GM18507 (cell line): ENCODE measurements around the gene LARP7.
"Not testable (repeated sequence)": the region's sequence is repeated elsewhere in the genome, so short reads cannot be mapped to it uniquely, and the experiment has no call there.

Source experiments
- DNase-seq: peaks from one replicate; pipeline ENCODE4 v3.0.0; 2011; ENCODE audit warnings: low read depth; ENCODE audit not compliant: insufficient read length; ENCODE audit errors: extremely low spot score
- FAIRE-seq: peaks from 2 replicates; lab custom pipeline; 2011; peaks lifted over from hg19 to GRCh38; lab: Jason Lieb, UNC

The LARP7 gene

DNA sequence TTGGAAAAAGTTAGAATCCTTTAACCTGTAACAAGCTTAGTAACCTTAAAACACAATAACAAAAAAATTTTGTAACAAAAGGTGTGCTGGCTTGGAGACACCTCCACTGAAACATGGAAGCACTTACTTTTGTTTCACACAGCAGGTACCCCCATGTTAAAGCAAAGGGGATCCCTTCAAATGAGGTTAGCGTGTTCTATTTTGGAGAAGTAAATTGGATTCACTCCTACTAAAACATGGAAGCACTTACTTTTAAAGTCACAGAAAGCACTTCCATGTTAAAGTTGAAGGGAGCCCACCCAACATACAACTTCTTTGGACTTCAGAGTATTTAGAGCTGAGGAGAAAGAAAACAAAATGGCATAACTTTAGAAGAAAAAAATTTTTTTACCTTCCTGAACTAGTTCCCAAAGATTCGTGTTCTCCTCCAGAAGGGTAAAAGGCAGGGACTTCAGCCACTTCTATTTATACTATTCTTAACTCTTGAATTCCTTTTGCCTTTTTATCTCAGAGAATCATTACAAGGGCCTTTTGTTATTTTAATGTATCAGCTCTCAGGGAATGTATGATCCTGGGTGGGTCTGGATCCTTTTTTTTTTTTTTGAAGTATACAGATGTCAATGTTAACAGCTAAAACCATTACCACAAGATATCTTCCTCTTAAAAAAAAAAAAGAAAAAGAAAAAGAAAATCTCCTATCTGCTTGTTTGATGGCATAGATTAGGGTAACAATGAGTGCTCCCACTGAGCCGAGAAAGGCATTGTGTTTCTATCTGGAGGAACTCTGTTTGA is 11.5 kb downstream of the LARP7 start:
- DNase-seq: no peak
- FAIRE-seq: no peak

DNA sequence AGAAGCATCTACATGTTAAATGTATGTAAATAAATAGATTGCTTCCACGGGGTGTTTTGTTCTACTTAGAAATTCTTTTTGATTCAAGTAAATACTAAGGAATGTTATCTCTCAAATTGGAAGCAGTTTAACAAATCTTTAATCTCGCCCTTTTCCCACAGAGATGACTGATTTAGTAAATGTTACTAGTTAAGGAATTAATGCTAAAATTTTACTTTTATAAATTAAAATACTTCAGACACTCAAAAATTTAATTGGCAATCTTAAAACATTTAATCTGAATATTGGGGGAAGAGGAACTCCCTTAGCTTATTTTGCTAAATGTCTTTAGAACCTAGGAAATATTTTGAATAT is 12.1 kb downstream of the LARP7 start:
- no peak for DNase-seq
- no peak for FAIRE-seq

DNA sequence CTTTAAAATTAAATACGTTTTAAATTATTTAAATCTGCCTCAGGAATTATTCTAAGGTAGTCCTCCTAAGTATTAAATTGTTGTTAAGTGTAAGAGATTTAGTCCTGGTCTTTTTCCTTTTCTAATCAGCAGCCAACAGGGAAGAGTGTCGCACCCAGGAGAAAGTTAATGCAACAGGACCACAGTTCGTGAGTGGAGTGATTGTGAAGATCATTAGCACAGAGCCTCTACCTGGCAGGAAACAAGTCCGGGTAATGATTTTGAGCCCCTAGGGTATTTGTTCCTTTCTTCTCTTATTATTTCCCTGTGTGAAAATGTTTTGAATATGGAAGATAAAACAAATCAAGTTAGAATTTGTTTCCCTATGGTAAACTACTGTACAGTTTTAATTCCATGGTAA is 13.4 kb downstream of the LARP7 start:
- DNase-seq (no peak), FAIRE-seq (no peak)

DNA sequence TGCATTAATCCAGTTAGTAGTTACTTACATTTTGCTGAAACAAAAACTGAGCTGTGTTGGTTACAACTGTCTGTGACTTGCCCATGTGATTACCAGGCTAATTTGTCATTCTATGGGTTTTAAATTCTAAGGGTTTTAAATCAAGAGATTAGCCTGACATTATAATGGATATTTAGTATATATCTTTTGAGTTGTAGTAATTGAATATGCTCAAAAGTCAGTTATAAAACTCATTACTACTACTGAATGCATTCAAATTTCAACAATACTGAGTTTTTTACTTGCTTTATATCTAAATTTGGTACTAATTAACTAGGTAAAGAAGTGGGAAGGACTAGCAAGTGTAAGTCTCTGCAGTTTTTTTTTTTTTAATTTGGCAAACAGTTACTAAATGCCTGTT is 14.7 kb downstream of the LARP7 start:
- FAIRE-seq: no peak

DNA sequence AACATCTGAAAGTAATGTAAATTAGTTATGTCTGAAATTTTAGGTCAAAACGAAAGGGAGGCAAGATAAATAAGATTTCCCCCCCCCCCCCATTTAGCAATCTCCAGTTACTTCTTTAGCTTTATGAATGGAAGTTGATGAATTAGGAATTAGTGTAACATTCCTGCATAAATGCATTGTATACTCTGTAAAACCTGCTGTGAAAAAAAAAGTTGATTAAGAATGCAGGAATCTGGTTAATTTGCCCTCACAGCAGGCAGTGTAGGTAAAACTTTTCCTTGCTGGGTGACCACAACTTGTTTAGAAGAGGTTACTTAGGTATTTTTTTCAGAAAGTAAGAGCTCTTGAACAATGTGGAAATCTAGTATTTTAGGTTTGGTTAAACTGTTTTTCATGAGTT is 15.3 kb downstream of the LARP7 start:
- no peak for DNase-seq

More for the DNA sequence above, 14.7 kb downstream of the LARP7 start:
- no peak for DNase-seq

DNA sequence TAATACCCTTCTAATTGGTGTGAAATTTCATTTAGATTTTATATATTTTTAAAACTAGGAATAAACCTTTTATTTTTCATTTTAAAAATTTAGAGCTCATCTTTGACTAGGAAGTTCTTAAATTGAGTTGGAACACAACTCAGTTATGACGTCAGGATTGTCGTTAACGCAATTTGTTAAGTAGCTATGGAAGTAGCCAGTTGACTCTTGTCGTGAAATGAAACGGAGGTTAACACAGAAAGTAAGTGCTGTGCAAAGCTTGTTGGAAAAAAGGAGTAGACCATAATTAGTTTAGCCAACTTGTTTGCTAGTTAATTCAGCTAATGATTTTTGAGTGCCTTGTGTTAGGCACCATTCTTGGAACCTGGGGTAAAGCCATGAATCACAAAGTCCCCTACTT is 18.3 kb downstream of the LARP7 start:
- no peak for DNase-seq
- no peak for FAIRE-seq

More for the DNA sequence above, 15.3 kb downstream of the LARP7 start:
- no peak for FAIRE-seq

DNA sequence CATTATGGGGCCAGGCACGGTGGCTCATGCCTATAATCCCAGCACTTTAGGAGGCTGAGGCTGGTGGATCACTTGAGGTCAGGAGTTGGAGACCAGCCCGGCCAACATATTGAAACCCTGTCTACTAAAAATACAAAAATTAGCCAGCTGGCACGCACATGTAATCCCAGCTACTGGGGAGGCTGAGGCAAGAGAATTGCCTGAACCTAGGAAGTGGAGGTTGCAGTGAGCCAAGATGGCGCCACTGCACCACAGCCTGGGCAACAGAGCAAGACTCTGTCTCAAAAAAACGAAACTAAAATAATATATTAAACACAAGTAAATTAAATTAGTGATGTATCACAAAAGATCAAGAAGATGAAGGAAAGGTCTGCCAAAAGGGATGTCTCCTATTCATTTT is 19.2 kb downstream of the LARP7 start:
- DNase-seq, FAIRE-seq: not testable (repeated sequence)

DNA sequence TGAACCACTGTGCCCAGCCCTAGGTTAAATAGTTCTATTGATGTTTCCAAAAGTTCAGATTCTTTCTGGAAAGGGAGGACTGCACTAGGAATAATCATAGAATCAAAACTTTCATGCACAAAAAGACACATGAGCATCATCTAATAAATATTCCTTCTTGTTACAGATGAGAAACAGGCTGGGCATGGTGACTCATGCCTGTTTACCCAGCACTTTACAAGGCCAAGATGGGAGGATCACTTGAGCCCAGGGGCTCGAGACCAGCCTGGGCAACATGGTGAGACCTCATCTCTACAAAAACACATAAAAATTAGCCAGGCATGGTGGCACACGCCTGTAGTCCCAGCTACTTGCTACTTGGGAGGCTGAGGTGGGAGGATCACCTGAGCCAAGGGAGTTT is 27.7 kb downstream of the LARP7 start:
- DNase-seq (no peak), FAIRE-seq (no peak)

DNA sequence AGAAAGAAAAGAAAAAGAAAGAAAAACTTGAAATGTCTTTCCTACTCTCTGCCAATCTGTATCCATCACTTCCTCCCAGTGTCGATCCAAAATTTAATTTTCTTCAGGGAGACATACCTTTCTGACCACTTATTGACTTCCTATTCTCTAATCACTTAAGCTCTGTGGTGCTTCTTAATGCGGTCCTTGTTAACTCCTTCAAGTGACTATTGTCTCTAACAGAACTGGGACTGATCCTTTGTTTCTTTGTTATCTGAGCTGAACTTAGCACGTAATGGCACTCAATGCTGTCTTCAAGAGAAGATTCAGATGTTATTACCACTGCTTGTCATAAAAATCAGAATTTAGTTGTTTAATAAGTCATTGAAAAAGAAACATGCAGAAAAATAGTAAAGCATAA is 31.2 kb downstream of the LARP7 start:
- DNase-seq: no peak
- no peak for FAIRE-seq

DNA sequence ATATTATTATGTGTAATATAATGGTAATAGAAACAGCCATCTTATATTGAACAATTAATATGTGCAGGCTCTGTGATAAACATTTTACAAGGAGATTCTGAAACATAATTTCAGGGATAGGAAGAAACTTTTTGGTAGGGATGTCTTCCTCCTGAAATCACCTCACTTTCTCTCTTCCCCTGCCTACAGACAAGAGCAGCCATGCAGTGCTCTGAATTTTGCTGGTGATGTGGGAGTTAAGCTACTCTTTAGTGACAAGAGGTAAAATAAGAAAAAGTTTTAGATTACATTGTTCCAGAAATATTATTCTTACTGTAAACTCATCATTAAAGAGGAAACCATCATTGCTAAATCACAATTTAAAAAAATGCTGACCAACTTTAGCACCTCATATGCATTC is 36.1 kb downstream of the LARP7 start:
- FAIRE-seq: no peak
- DNase-seq: no peak

DNA sequence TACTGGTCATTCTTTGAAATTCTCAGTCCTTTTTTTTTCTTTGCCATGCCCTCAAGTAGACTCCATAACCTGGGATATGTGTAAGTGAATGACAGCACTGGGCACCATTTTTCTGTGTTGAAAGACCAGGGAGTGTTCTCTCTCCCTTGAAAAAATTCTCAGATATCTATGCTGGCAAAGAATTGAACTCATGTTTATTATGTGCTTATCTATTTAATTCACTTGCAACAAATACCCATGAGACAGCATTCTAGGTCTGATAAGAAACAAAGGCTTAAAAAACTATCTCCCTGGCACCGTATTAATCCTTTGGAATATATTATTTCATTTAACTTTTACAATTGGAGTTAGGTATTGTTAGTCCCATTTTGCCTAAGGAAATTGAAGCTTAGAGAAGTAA is 36.7 kb downstream of the LARP7 start:
- DNase-seq (no peak), FAIRE-seq (no peak)

DNA sequence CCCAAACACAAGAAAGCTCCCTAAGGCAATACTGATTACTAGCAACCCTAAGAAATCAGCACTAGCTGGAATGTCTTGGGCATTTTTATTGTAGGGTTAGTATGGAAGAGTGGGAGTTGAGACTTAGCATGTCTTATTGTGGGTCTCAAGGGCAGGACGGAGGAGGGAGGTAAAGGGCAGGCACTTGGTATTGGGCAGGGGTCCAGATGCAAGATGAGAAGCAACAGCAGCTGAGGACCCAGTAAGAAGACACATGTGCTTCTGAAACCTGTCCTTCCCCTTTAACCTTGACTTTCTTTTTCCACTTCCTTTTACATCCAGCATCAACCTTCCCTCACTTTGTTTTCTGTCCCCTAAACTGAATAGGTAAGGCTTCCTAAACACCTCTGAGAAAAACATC is 37.4 kb downstream of the LARP7 start:
- FAIRE-seq (no peak), DNase-seq (no peak)

DNA sequence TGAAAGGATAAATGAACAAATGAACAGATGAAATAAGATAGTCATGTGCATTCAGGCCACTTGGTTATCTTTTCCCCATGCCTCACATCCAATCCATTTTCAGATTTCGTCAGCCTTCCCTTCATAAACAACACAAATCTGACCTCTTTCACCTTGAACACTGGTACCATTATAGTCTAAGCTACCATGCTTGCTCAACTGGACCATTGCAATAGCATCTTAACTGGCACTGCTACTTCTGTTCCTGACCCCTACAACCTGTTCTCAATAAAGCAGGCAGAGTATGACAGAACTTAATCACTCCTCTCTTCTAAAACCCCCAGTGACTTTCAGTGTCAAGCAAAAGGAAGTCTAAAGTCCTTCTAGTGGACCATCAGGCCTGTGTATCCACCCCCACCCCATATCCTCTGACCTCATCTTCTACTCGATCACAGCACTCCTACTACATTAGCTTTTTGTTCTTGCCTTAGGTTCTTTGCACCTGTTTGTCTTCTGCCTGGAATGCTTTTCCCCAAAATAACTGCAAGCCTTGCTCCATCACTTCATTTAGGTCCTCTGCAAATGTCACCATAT is 40.7 kb downstream of the LARP7 start:
- FAIRE-seq: no peak
- no peak for DNase-seq

DNA sequence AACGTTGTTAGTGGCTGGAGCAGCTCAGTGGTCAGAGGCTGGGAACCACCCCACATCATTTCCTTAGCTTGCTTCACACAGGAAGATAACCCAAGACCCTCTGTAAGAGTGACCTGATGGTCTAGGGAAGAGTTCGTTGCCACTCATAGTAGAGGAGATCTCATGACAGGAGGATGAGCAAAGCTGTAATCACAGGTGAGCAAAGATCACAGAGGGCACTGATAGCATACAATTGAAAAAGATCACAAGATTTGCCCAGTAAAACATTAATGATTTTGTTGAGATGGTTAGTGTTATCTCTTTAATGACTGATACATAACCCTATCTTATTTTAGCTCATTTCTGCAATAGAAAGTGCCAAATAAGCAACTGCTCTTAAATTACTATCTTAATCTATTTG is 44.1 kb downstream of the LARP7 start:
- no peak for FAIRE-seq
- no peak for DNase-seq

DNA sequence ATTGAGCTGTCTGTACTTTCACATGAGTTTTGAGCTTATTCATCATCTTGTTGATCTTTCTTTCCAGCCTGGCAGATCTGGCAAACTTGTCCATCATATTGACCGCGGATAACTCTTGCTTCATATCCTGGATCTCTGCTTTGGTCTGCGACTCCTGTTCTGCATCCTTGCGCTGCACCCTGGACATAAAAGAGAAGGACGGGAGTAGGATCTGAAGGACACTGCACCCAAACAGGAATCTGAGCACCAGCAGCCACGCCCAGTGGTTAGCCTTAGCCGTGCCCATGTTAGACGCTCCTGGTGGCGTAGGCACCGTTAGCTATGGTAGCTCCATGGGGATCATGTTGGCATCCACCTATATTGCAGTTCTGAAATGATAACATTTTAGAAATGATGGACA is 56.6 kb downstream of the LARP7 start:
- DNase-seq (no peak), FAIRE-seq (no peak)

DNA sequence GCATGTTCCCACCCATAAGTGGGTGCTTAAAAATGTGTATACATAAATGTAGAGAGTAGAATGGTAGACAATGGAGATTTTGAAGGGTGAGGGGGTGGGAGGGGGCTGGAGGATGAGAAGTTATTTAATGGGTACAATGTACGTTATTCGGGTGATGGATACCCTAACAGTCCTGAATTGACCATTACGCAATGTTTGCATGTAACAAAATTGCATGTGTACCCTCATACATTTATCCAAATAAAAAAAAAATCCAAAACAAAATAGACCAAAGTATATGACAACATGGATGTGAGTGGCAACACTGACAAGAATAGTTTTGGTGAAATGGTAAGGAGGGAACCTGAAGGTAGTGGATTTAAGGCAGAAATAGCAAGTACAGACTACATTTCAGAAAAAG is 63.7 kb downstream of the LARP7 start:
- FAIRE-seq (no peak), DNase-seq (no peak)

DNA sequence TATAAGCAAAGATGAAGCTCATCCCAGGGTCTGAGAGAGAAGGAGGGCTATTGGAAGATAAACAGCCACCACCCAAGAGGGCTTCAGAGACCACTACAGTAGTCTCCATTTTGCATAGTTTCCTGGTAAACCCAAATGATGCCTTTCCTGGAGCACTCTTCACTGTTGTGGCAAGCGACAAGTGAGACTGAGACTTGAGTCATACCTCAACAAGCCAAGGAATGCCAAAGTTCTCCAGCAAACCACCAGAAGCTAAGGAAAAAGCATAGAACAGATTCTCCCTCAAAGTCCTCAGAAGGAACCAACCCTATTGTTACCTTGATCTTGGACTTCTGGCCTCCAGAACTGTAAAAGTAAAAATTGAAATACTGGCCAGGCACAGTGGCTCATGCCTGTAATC is 65.9 kb downstream of the LARP7 start:
- no peak for DNase-seq
- FAIRE-seq: no peak

DNA sequence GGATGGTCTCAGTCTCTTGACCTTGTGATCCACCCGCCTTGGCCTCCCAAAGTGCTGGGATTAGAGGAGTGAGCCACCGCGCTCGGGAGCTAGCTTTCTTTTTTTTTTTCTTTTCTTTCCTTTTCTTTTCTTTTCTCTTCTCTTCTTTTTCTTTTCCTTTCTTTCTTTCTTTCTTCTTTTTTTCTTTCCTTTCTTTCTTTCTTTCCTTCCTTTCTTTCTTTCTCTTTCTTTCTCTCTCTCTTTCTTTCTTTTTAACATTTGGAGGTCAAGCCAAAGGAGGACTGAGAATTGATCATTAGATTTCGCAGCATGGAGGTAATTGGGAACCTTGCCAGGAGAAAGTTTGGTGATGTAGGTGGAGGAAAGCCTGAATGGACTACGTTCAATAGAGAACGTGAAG is 67.4 kb downstream of the LARP7 start:
- FAIRE-seq (no peak), DNase-seq (no peak)

DNA sequence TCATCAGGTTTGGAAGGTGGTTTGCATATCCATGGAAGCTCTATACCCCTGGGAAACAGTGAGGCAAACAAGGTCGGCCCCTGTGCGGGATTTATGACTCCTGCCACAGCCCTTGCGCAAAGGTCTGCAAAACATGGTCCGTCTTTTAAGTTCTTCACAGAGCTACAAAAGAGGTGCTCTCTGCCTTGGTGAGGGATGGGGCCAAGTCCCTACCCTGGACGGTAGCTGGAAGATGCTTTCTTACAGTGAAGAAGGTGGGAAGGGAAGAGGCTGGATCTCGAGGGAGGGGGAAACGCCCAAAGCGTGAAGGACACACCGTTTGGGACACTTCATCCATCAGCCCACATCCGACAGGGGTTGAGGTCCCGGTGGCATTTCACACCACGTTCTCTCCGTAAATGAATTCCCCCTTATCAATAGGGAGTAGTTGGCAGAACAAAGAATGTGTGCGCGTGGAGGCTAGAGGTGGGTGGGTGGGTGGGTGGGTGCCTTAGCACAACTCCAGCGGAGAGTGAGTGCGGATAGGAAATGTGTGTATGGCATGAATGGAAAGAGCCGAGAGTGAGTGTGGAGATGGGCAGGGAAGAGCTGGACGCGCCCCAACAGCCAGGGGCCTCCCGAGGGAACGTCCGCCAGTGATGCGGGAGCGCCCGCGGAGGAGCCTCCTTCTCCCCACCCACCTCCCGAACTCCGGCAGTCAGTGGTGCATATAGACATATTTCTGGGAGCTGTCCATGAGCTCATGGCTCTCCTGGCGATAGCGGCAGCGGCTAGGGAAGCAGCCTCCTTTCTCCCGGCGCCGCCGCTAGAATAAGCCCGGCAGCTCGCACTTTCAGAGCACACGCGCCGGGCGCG is 68.3 kb downstream of the LARP7 start:
- DNase-seq (no peak), FAIRE-seq (no peak)

DNA sequence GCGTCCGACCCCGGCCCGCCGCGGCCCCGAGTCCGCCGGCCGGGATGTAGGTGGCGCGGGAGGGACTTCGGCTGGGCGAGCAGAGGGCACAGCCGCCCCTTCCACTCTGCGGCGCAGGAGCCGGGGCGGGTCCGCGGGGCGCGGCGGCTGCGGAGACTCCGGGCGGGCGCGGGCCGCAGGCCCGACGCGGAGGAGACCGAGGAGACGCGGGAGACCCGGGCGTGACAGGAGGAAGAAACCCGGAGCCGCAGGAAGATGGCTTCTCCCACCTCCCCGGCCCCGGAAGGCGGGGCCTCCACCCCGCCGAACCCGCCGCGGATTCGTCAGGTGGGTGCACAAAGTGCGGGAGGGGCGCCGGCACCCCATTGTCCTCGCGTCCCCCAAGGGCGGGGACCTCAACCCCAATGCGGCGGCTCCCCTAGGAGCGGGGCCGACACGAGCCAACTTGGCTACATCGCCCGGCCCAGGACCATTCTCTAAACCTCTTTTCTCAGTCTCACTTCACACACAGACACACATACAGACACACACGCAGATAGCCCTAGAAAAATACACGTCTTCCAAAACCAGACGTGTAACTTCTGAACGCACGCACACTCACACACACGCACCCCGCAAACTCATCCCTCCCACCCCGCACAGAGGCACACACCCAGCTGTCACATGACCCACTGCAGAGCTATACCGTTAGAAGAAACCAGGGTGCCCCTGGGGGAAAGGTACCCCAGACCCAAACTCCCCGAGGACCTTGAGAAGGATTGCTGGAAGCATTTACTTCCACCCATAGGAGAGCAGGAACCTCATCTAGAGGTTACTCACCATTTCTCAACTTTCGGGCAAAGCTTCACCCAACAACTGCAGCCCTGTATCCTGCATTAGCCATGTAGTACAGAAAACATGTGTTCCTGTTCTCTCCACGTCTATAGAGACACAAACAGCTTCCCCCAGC is 69.2 kb downstream of the LARP7 start:
- not testable (repeated sequence) for DNase-seq, FAIRE-seq
